H1 (cell line): ENCODE data around the gene ZMYM2. TPM values are rescaled to one million over a fixed set of nuclear protein-coding genes. Genes with fewer than 3 reads are reported as not detected.

Experiments
- CTCF ChIA-PET: fragments of 300-600 bp; sonication (Branson Sonifier 250); formaldehyde crosslinking; loops from one replicate; lab custom pipeline; 2021; ENCODE audit not compliant: partially characterized antibody; lab: Charles Lee
- POLR2A ChIA-PET: fragments of 300-600 bp; sonication (Branson Sonifier 250); formaldehyde crosslinking; loops from one replicate; lab custom pipeline; 2021; ENCODE audit warnings: inconsistent platforms; ENCODE audit not compliant: partially characterized antibody; lab: Charles Lee
- DNase-seq, 2 experiments: peaks; one replicate each; pipeline versions ENCODE4 v3.0.0 to v3.0.0-alpha.2; 2010 to 2022; ENCODE audit warnings: low spot score in 2 of 2, low read depth in 1 of 2, mixed read lengths in 1 of 2
- FAIRE-seq: peaks from 2 replicates; lab custom pipeline; 2011; peaks lifted over from hg19 to GRCh38; lab: Jason Lieb, UNC
- H2AFZ ChIP-seq: 2 replicates; pipeline ENCODE4 v1.8.1; 2012; ENCODE audit warnings: low read length, inconsistent platforms
- H2AK5ac ChIP-seq: 2 replicates; pipeline ENCODE4 v1.6.1; 2013; ENCODE audit warnings: low read depth, low read length
- H2BK120ac ChIP-seq: replicated peaks from 2 replicates; pipeline ENCODE3; 2013; ENCODE audit warnings: low read depth, low read length, inconsistent platforms
- H2BK12ac ChIP-seq: 2 replicates; pipeline ENCODE4 v1.6.1; 2013; ENCODE audit warnings: low read depth, low read length
- H2BK15ac ChIP-seq: 2 replicates; pipeline ENCODE4 v1.6.1; 2013; ENCODE audit warnings: low read length
- H2BK20ac ChIP-seq: 2 replicates; pipeline ENCODE4 v1.6.1; 2013; ENCODE audit warnings: low read length
- H2BK5ac ChIP-seq: 2 replicates; pipeline ENCODE4 v1.6.1; 2013; ENCODE audit warnings: low read depth, low read length
- H3K14ac ChIP-seq: 2 replicates; pipeline ENCODE4 v1.6.1; 2013; ENCODE audit warnings: inconsistent platforms; ENCODE audit not compliant: insufficient read length
- H3K18ac ChIP-seq: 2 replicates; pipeline ENCODE4 v1.6.1; 2013; ENCODE audit warnings: low read length; ENCODE audit errors: extremely low read depth
- H3K23ac ChIP-seq: 2 replicates; pipeline ENCODE4 v1.6.1; 2013; ENCODE audit warnings: inconsistent platforms; ENCODE audit not compliant: insufficient read length
- H3K23me2 ChIP-seq: 2 replicates; pipeline ENCODE4 v1.6.1; 2013; ENCODE audit warnings: low read depth, low read length
- H3K27ac ChIP-seq: 2 replicates; pipeline ENCODE4 v1.6.1; 2011; ENCODE audit warnings: low read depth, low read length, inconsistent platforms
- H3K27me3 ChIP-seq, 4 experiments: replicated peaks in 1 of 4; 1 replicate in 1 of 4; 2 replicates in 3 of 4; pipeline versions ENCODE4 v1.6.1 to v1.8.1; 2011 to 2013; ENCODE audit warnings: low read length in 3 of 4, mild to moderate bottlenecking in 3 of 4, inconsistent platforms in 2 of 4, mixed read lengths in 2 of 4, moderate library complexity in 1 of 4; ENCODE audit not compliant: control insufficient read depth in 3 of 4, insufficient read depth in 3 of 4; ENCODE audit errors: extremely low read depth in 1 of 4
- H3K36me3 ChIP-seq, 4 experiments: 2 replicates each; pipeline versions ENCODE4 v1.6.1 to v1.8.1; 2011 to 2013; ENCODE audit warnings: mild to moderate bottlenecking in 4 of 4, low read length in 3 of 4, moderate library complexity in 2 of 4, control low read depth in 1 of 4, inconsistent platforms in 1 of 4; ENCODE audit not compliant: insufficient read depth in 4 of 4, control insufficient read depth in 2 of 4
- H3K4ac ChIP-seq: replicated peaks from 2 replicates; pipeline ENCODE3; 2013; ENCODE audit warnings: low read length, low read depth, mixed read lengths, inconsistent platforms; ENCODE audit not compliant: insufficient read length
- H3K4me1 ChIP-seq, 4 experiments: replicated peaks in 1 of 4; 1 replicate in 1 of 4; 2 replicates in 3 of 4; pipeline versions ENCODE4 v1.6.1 to v1.8.1; 2011 to 2013; ENCODE audit warnings: low read length in 3 of 4, inconsistent platforms in 2 of 4, mixed read lengths in 1 of 4; ENCODE audit not compliant: insufficient read depth in 4 of 4, control insufficient read depth in 3 of 4
- H3K4me2 ChIP-seq, 2 experiments: 2 replicates each; pipeline versions ENCODE4 v1.6.1 to v1.8.1; 2011 to 2013; ENCODE audit warnings: low read depth in 2 of 2, low read length in 2 of 2, control low read depth in 1 of 2, inconsistent platforms in 1 of 2, mild to moderate bottlenecking in 1 of 2; ENCODE audit not compliant: insufficient read depth in 1 of 2
- H3K4me3 ChIP-seq, 4 experiments: fragments of 200-600, 300-600 bp in 1 of 4; sonication (generic), shearing (Covaris generic), sonication (Bioruptor Twin) in 1 of 4; 2 replicates each; pipeline versions ENCODE4 v1.5.1 to v1.8.1; 2011 to 2016; ENCODE audit warnings: low read length in 4 of 4, low read depth in 3 of 4, control low read depth in 2 of 4, inconsistent platforms in 2 of 4, mild to moderate bottlenecking in 2 of 4, mixed read lengths in 1 of 4, moderate library complexity in 1 of 4; ENCODE audit not compliant: insufficient read depth in 2 of 4; ENCODE audit errors: extremely low read depth in 1 of 4
- H3K56ac ChIP-seq: replicated peaks from 2 replicates; pipeline ENCODE3; 2013; ENCODE audit warnings: low read depth, mild to moderate bottlenecking, mixed read lengths, low read length, inconsistent platforms; ENCODE audit not compliant: insufficient read length
- H3K79me1 ChIP-seq: 2 replicates; pipeline ENCODE4 v1.6.1; 2013; ENCODE audit warnings: low read depth, low read length, control low read depth
- H3K79me2 ChIP-seq, 2 experiments: 2 replicates each; pipeline versions ENCODE4 v1.6.1 to v1.8.1; 2012 to 2013; ENCODE audit warnings: low read length in 2 of 2, mild to moderate bottlenecking in 2 of 2, inconsistent platforms in 1 of 2; ENCODE audit not compliant: insufficient read depth in 2 of 2, control insufficient read depth in 1 of 2
- H3K9ac ChIP-seq, 4 experiments: replicated peaks in 1 of 4; 1 replicate in 1 of 4; 2 replicates in 3 of 4; pipeline versions ENCODE4 v1.6.1 to v1.8.1; 2011 to 2013; ENCODE audit warnings: low read depth in 3 of 4, low read length in 3 of 4, control low read depth in 2 of 4, mild to moderate bottlenecking in 2 of 4, moderate library complexity in 2 of 4, inconsistent platforms in 1 of 4; ENCODE audit errors: extremely low read depth in 1 of 4
- H3K9me3 ChIP-seq, 2 experiments: 2 replicates each; pipeline versions ENCODE4 v1.6.1 to v1.8.1; 2012 to 2013; ENCODE audit warnings: mild to moderate bottlenecking in 2 of 2, moderate library complexity in 2 of 2, control low read depth in 1 of 2, inconsistent platforms in 1 of 2, low read depth in 1 of 2, low read length in 1 of 2, mixed read lengths in 1 of 2; ENCODE audit not compliant: insufficient read depth in 2 of 2
- H4K20me1 ChIP-seq, 2 experiments: replicated peaks in 1 of 2; 2 replicates each; pipeline versions ENCODE3 to v1.8.1; 2011 to 2013; ENCODE audit warnings: inconsistent platforms in 2 of 2, low read length in 2 of 2, mild to moderate bottlenecking in 1 of 2; ENCODE audit not compliant: insufficient read depth in 2 of 2, control insufficient read depth in 1 of 2
- H4K5ac ChIP-seq: 2 replicates; pipeline ENCODE4 v1.6.1; 2013; ENCODE audit warnings: low read length, low read depth, mixed read lengths, inconsistent platforms; ENCODE audit not compliant: insufficient read length
- H4K8ac ChIP-seq: 2 replicates; pipeline ENCODE4 v1.8.0; 2013; ENCODE audit warnings: mild to moderate bottlenecking, moderate library complexity, low read length, inconsistent platforms; ENCODE audit not compliant: insufficient read depth; ENCODE audit errors: extremely low read depth
- H4K91ac ChIP-seq: replicated peaks from 2 replicates; pipeline ENCODE3; 2013; ENCODE audit warnings: low read length, mixed read lengths, inconsistent platforms; ENCODE audit not compliant: insufficient read length
- CBX8 ChIP-seq: fragments of 300-800, 300-1000 bp; sonication (generic); IDR thresholded peaks from 2 replicates; pipeline ENCODE4 v1.7.1; 2016; ENCODE audit warnings: low read depth, low read length, borderline replicate concordance
- CHD1 ChIP-seq: IDR thresholded peaks from 2 replicates; pipeline ENCODE4 v1.6.1; 2012; ENCODE audit warnings: low read depth, low read length, improper control_type of control experiment
- CREB1 ChIP-seq: IDR thresholded peaks from 2 replicates; pipeline ENCODE4 v1.6.1; 2012; ENCODE audit warnings: inconsistent platforms
- GTF2F1 ChIP-seq: IDR thresholded peaks from 2 replicates; pipeline ENCODE4 v1.6.1; 2012; ENCODE audit warnings: low read depth, low read length, improper control_type of control experiment, borderline replicate concordance
- JUND ChIP-seq: IDR thresholded peaks from 2 replicates; pipeline ENCODE4 v1.6.1; 2011; ENCODE audit warnings: mild to moderate bottlenecking, improper control_type of control experiment, low read length
- KDM1A ChIP-seq: fragments of 200-600, 300-600 bp; sonication (generic); IDR thresholded peaks from 2 replicates; pipeline ENCODE4 v1.7.1; 2016; ENCODE audit warnings: mild to moderate bottlenecking, low read length, borderline replicate concordance
- KDM5A ChIP-seq: fragments of 200-600 bp; IDR thresholded peaks from 2 replicates; pipeline ENCODE4 v1.7.1; 2012; ENCODE audit warnings: mild to moderate bottlenecking, low read length, inconsistent platforms, mixed read lengths
- MAX ChIP-seq: IDR thresholded peaks from 2 replicates; pipeline ENCODE4 v1.6.1; 2012; ENCODE audit warnings: inconsistent platforms
- SP2 ChIP-seq: IDR thresholded peaks from 2 replicates; pipeline ENCODE4 v1.6.1; 2012; ENCODE audit warnings: mild to moderate bottlenecking, low read length, inconsistent platforms
- TBP ChIP-seq: IDR thresholded peaks from 2 replicates; pipeline ENCODE4 v1.6.1; 2011; ENCODE audit warnings: low read depth, low read length, improper control_type of control experiment
- TCF12 ChIP-seq: IDR thresholded peaks from 2 replicates; pipeline ENCODE4 v1.6.1; 2011; ENCODE audit warnings: low read depth, mild to moderate bottlenecking, low read length
- YY1 ChIP-seq: IDR thresholded peaks from 2 replicates; pipeline ENCODE4 v1.6.1; 2011; ENCODE audit warnings: low read depth, mild to moderate bottlenecking, low read length
- WGBS, 2 experiments: shearing (Covaris generic) in 1 of 2; methylation state at CpG; one replicate each; pipeline versions ENCODE4 v1.1.6 to v1.1.7; 2013 to 2015; ENCODE audit warnings: low lambda C conversion rate in 2 of 2, mixed read lengths in 2 of 2, inconsistent platforms in 1 of 2, low coverage in 1 of 2, missing lambda C conversion rate in 1 of 2; ENCODE audit not compliant: insufficient replicate concordance in 2 of 2, insufficient coverage in 1 of 2, insufficient read length in 1 of 2; ENCODE audit errors: extremely low coverage in 1 of 2, missing lambda C conversion rate in 1 of 2; 5-methylcytosine and 5-hydroxymethylcytosine counted together
- polyA plus RNA-seq, 7 experiments: library from polyadenylated mRNA; depleted of rRNA in 3 of 7; stranded (reverse) in 5 of 7; unstranded in 2 of 7; fragments of >200 nt in 5 of 7; fragments of 200-250 nt in 2 of 7; gene quantifications; 1 replicate in 5 of 7; 2 replicates in 1 of 7; 4 replicates in 1 of 7; pipeline versions ENCODE4 v1.2.1 to v1.2.3, GENCODE V29; 2011 to 2013; ENCODE audit warnings: missing spikeins in 2 of 7, mixed read lengths in 2 of 7
- total RNA-seq: library from RNA; stranded (reverse); fragmentation: NEBNext Ultra II Directional; extraction: Animal tissue kit (Norgen Biotek cat#: 25700); gene quantifications from 2 replicates; pipeline ENCODE4 v1.2.1, GENCODE V29; 2021

The ZMYM2 gene
- total and polyA plus RNA-seq, 2 of the 8 experiments (the other 6 are each of a cell fraction or from before 2014, with no cell fraction given), result 41.2 to 159 TPM

- Histone ChIP-seq H3K4me2 (no peak overlapping the region), H3K18ac (no peak overlapping the region), H4K5ac (no peak overlapping the region), H3K56ac (no peak overlapping the region), H3K4me1 (no peaks in the 10 kb centered on the region), H3K4ac (no peak overlapping the region), H3K36me3 (peaks cover 4 to 65% (median 29%) of the 10 kb centered on the region in 4 experiments; a peak in 6 of 8 replicates), H3K79me2 (no peaks in the 10 kb centered on the region), H3K23ac (no peak overlapping the region), H2BK15ac (no peak overlapping the region), H3K9me3 (no peaks in the 10 kb centered on the region), H2AFZ (no peak overlapping the region), H2BK5ac (no peak overlapping the region), H2AK5ac (no peak overlapping the region), H4K91ac (no peak overlapping the region), H3K4me3 (no peak overlapping the region), H2BK12ac (no peak overlapping the region), H3K27ac (no peak overlapping the region), H3K79me1 (no peaks in the 10 kb centered on the region), H3K14ac (no peak overlapping the region), H2BK20ac (no peak overlapping the region), H4K8ac (no peak overlapping the region), H3K27me3 (no peaks in the 10 kb centered on the region), H4K20me1 (peaks cover 0 to 2% of the 10 kb centered on the region in 2 experiments), H3K9ac (no peak overlapping the region), H3K23me2 (no peaks in the 10 kb centered on the region), H2BK120ac (no peak overlapping the region)
- whole genome bisulfite sequencing, 2 experiments, result 89% methylated on average over 7 of the region's 7 CpGs; no CpG with 5 or more reads in 1 of the 2 experiments
- no peak for TF ChIP-seq KDM5A
- TF ChIP-seq CBX8, result no peak
- no peak for TF ChIP-seq CREB1
- TF ChIP-seq SP2, result no peak
- TF ChIP-seq TCF12, result no peak
- TF ChIP-seq KDM1A, result no peak
- TF ChIP-seq TBP, result no peak
- TF ChIP-seq CHD1, result no peak
- TF ChIP-seq YY1, result no peak
- TF ChIP-seq JUND, result no peak
- TF ChIP-seq GTF2F1, result no peak
- no peak for TF ChIP-seq MAX
- CTCF ChIA-PET, result interaction anchor here (0.6 to 1.4 kb wide), 3 partner anchors 56 to 194 kb away, joined by 3 to 5 read pairs (median 4); no protein-coding TSS in a partner anchor
- POLR2A ChIA-PET, result no interaction called here
- FAIRE-seq, result no peak
- DNase-seq, result no peak
These were observed 122.0 kb downstream of the ZMYM2 start for GRCh38 chr13:20080377-20081164.
